Neutrophil (primary cell): ENCODE measurements around the gene MEGF6.

Experiments used
- H3K27ac ChIP-seq: fragments of 200-600 bp; sonication (generic); 2 replicates; pipeline ENCODE4 v1.5.1; 2016; ENCODE audit warnings: mild to moderate bottlenecking, moderate library complexity
- H3K27me3 ChIP-seq: fragments of 200-600 bp; sonication (generic); 2 replicates; pipeline ENCODE4 v1.6.0; 2016; ENCODE audit warnings: mild to moderate bottlenecking
- H3K36me3 ChIP-seq: fragments of 200-600 bp; sonication (generic); 2 replicates; pipeline ENCODE4 v1.5.1; 2017
- H3K4me1 ChIP-seq, 2 experiments: fragments of 200-600 bp in 1 of 2; sonication (generic) in 1 of 2; 1 replicate in 1 of 2; 2 replicates in 1 of 2; pipeline versions ENCODE4 v1.5.1 to v1.6.1; 2013 to 2016; ENCODE audit warnings: low read depth in 1 of 2, low read length in 1 of 2, mild to moderate bottlenecking in 1 of 2, moderate library complexity in 1 of 2; ENCODE audit not compliant: control insufficient read depth in 1 of 2, insufficient read depth in 1 of 2
- H3K4me3 ChIP-seq, 2 experiments: fragments of 200-600 bp in 1 of 2; sonication (generic) in 1 of 2; 1 replicate in 1 of 2; 2 replicates in 1 of 2; pipeline ENCODE4 v1.5.1; 2013 to 2016; ENCODE audit warnings: low read depth in 1 of 2, low read length in 1 of 2, mild to moderate bottlenecking in 1 of 2, moderate library complexity in 1 of 2
- H3K9me3 ChIP-seq: fragments of 200-600 bp; sonication (generic); 2 replicates; pipeline ENCODE4 v1.5.1; 2016
- CTCF ChIP-seq: fragments of 200-600 bp; sonication (generic); IDR thresholded peaks from 2 replicates; pipeline ENCODE4 v1.5.1; 2016; ENCODE audit warnings: antibody characterized with exemption

Gene MEGF6

GRCh38 chr1:3488432-3488831 is 122.9 kb downstream of the MEGF6 start:
- Histone ChIP-seq H3K4me1 (peaks cover 3 to 6% of the 10 kb centered on the region in 2 experiments), H3K4me3 (no peak overlapping the region), H3K9me3 (no peaks in the 10 kb centered on the region), H3K27me3 (no peaks in the 10 kb centered on the region), H3K36me3 (peaks cover 37% of the 10 kb centered on the region), H3K27ac (no peak overlapping the region)
- no peak for TF ChIP-seq CTCF

GRCh38 chr1:3485016-3485415 is 126.3 kb downstream of the MEGF6 start:
- peaks cover 11% of the 10 kb centered on the region for H3K36me3 ChIP-seq
- no peak overlapping the region for H3K4me3 ChIP-seq
- H3K4me1 ChIP-seq = no peaks in the 10 kb centered on the region
- peaks cover 13% of the 10 kb centered on the region for H3K27me3 ChIP-seq
- no peak for TF ChIP-seq CTCF
- H3K9me3 ChIP-seq = no peaks in the 10 kb centered on the region
- H3K27ac ChIP-seq = no peak overlapping the region

- TF ChIP-seq CTCF = peak; percentile 41
- H3K4me3 ChIP-seq = no peak overlapping the region
- no peaks in the 10 kb centered on the region for H3K9me3 ChIP-seq
Measured at GRCh38 chr1:3483801-3484444, 127.4 kb downstream of the MEGF6 start.

GRCh38 chr1:3483380-3483779 is 127.9 kb downstream of the MEGF6 start:
- Histone ChIP-seq H3K27me3 (peaks cover 13% of the 10 kb centered on the region), H3K27ac (no peak overlapping the region), H3K4me3 (no peak overlapping the region), H3K9me3 (no peaks in the 10 kb centered on the region), H3K36me3 (no peaks in the 10 kb centered on the region), H3K4me1 (no peaks in the 10 kb centered on the region)
- no peak for TF ChIP-seq CTCF

More at GRCh38 chr1:3483801-3484444, 127.4 kb downstream of the MEGF6 start:
- peaks cover under 1% of the 10 kb centered on the region for H3K36me3 ChIP-seq
- H3K27me3 ChIP-seq = peaks cover 13% of the 10 kb centered on the region
- H3K4me1 ChIP-seq = no peaks in the 10 kb centered on the region
- H3K27ac ChIP-seq = no peak overlapping the region

GRCh38 chr1:3482378-3482849 is 128.9 kb downstream of the MEGF6 start:
- H3K4me1 ChIP-seq = no peaks in the 10 kb centered on the region
- H3K36me3 ChIP-seq = no peaks in the 10 kb centered on the region
- peaks cover 13% of the 10 kb centered on the region for H3K27me3 ChIP-seq
- H3K9me3 ChIP-seq = no peaks in the 10 kb centered on the region
- H3K27ac ChIP-seq = no peak overlapping the region
- H3K4me3 ChIP-seq = no peak overlapping the region
- no peak for TF ChIP-seq CTCF
